ENCODE measurements around the gene MYMK. TPM values are rescaled to one million over a fixed set of nuclear protein-coding genes. Genes with fewer than 3 reads are reported as not detected.

The MYMK gene
- total and polyA plus RNA-seq, 2 of the 8 experiments (the other 6 are each of a cell fraction or from before 2014, with no cell fraction given), result not detected

DNA sequence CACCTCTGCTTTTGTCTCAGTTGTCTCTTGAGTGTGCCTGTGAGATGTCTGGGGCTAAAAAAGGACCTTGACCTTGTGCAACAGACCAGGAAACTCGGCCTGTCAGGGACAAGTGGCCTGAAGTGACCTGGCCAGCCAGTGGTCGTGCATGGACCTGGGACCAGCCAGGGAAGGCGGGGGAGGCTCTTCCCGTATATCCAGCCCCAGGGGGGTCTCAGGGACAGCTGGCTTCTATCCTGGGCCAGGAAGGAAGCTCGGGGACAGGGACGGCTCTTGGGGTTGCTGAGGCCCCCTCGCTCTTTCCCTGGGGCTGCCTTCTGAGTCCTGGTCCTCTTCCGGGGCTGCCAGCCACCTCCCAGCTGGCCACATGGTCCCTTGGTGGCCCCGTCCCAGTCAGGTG lies 6.5 kb upstream of the MYMK start (continued):
- TF ChIP-seq, protein P1, sequence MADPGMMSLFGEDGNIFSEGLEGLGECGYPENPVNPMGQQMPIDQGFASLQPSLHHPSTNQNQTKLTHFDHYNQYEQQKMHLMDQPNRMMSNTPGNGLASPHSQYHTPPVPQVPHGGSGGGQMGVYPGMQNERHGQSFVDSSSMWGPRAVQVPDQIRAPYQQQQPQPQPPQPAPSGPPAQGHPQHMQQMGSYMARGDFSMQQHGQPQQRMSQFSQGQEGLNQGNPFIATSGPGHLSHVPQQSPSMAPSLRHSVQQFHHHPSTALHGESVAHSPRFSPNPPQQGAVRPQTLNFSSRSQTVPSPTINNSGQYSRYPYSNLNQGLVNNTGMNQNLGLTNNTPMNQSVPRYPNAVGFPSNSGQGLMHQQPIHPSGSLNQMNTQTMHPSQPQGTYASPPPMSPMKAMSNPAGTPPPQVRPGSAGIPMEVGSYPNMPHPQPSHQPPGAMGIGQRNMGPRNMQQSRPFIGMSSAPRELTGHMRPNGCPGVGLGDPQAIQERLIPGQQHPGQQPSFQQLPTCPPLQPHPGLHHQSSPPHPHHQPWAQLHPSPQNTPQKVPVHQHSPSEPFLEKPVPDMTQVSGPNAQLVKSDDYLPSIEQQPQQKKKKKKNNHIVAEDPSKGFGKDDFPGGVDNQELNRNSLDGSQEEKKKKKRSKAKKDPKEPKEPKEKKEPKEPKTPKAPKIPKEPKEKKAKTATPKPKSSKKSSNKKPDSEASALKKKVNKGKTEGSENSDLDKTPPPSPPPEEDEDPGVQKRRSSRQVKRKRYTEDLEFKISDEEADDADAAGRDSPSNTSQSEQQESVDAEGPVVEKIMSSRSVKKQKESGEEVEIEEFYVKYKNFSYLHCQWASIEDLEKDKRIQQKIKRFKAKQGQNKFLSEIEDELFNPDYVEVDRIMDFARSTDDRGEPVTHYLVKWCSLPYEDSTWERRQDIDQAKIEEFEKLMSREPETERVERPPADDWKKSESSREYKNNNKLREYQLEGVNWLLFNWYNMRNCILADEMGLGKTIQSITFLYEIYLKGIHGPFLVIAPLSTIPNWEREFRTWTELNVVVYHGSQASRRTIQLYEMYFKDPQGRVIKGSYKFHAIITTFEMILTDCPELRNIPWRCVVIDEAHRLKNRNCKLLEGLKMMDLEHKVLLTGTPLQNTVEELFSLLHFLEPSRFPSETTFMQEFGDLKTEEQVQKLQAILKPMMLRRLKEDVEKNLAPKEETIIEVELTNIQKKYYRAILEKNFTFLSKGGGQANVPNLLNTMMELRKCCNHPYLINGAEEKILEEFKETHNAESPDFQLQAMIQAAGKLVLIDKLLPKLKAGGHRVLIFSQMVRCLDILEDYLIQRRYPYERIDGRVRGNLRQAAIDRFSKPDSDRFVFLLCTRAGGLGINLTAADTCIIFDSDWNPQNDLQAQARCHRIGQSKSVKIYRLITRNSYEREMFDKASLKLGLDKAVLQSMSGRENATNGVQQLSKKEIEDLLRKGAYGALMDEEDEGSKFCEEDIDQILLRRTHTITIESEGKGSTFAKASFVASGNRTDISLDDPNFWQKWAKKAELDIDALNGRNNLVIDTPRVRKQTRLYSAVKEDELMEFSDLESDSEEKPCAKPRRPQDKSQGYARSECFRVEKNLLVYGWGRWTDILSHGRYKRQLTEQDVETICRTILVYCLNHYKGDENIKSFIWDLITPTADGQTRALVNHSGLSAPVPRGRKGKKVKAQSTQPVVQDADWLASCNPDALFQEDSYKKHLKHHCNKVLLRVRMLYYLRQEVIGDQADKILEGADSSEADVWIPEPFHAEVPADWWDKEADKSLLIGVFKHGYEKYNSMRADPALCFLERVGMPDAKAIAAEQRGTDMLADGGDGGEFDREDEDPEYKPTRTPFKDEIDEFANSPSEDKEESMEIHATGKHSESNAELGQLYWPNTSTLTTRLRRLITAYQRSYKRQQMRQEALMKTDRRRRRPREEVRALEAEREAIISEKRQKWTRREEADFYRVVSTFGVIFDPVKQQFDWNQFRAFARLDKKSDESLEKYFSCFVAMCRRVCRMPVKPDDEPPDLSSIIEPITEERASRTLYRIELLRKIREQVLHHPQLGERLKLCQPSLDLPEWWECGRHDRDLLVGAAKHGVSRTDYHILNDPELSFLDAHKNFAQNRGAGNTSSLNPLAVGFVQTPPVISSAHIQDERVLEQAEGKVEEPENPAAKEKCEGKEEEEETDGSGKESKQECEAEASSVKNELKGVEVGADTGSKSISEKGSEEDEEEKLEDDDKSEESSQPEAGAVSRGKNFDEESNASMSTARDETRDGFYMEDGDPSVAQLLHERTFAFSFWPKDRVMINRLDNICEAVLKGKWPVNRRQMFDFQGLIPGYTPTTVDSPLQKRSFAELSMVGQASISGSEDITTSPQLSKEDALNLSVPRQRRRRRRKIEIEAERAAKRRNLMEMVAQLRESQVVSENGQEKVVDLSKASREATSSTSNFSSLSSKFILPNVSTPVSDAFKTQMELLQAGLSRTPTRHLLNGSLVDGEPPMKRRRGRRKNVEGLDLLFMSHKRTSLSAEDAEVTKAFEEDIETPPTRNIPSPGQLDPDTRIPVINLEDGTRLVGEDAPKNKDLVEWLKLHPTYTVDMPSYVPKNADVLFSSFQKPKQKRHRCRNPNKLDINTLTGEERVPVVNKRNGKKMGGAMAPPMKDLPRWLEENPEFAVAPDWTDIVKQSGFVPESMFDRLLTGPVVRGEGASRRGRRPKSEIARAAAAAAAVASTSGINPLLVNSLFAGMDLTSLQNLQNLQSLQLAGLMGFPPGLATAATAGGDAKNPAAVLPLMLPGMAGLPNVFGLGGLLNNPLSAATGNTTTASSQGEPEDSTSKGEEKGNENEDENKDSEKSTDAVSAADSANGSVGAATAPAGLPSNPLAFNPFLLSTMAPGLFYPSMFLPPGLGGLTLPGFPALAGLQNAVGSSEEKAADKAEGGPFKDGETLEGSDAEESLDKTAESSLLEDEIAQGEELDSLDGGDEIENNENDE (IDR thresholded peaks at IDR 0.05; ENCODE audit: insufficient replicate concordance, low read length), result no peak
- TF ChIP-seq, protein P2, sequence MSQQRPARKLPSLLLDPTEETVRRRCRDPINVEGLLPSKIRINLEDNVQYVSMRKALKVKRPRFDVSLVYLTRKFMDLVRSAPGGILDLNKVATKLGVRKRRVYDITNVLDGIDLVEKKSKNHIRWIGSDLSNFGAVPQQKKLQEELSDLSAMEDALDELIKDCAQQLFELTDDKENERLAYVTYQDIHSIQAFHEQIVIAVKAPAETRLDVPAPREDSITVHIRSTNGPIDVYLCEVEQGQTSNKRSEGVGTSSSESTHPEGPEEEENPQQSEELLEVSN (IDR thresholded peaks at IDR 0.05), result no peak
- TF ChIP-seq, protein P3, sequence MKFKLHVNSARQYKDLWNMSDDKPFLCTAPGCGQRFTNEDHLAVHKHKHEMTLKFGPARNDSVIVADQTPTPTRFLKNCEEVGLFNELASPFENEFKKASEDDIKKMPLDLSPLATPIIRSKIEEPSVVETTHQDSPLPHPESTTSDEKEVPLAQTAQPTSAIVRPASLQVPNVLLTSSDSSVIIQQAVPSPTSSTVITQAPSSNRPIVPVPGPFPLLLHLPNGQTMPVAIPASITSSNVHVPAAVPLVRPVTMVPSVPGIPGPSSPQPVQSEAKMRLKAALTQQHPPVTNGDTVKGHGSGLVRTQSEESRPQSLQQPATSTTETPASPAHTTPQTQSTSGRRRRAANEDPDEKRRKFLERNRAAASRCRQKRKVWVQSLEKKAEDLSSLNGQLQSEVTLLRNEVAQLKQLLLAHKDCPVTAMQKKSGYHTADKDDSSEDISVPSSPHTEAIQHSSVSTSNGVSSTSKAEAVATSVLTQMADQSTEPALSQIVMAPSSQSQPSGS (IDR thresholded peaks at IDR 0.05; ENCODE audit: low read length), result no peak
- TF ChIP-seq SUZ12 (IDR thresholded peaks at IDR 0.05; ENCODE audit: low read length) (no peak), SP2 (IDR thresholded peaks at IDR 0.05; ENCODE audit: low read length) (no peak), KDM5A (IDR thresholded peaks at IDR 0.05; ENCODE audit: low read length) (no peak)
